Measurements from ENCODE around the gene SWAP70.
"Not testable (repeated sequence)": the region's sequence is repeated elsewhere in the genome, so short reads cannot be mapped to it uniquely, and the experiment has no call there.

The SWAP70 gene

DNA sequence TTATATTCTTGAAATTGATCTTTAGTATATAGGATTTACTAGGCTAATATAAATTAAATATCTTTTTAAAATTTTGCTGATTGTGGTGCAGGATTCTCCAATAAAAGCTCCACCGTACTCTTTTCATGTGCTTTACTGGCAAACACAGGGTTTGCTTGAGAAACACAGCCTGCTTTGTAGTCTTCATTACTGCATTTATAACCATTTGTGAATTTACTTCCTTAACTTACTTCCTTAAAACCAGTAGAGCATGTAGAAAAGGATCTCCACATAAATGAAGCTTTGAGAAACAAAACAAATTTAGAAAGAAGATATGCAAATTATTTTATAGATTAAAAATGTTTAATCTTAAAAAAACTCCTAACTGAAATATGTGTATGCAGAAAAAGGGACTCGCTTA, 28.8 kb downstream of the SWAP70 start:
- no peak for DNase-seq (ENCODE audit: low read depth)

DNA sequence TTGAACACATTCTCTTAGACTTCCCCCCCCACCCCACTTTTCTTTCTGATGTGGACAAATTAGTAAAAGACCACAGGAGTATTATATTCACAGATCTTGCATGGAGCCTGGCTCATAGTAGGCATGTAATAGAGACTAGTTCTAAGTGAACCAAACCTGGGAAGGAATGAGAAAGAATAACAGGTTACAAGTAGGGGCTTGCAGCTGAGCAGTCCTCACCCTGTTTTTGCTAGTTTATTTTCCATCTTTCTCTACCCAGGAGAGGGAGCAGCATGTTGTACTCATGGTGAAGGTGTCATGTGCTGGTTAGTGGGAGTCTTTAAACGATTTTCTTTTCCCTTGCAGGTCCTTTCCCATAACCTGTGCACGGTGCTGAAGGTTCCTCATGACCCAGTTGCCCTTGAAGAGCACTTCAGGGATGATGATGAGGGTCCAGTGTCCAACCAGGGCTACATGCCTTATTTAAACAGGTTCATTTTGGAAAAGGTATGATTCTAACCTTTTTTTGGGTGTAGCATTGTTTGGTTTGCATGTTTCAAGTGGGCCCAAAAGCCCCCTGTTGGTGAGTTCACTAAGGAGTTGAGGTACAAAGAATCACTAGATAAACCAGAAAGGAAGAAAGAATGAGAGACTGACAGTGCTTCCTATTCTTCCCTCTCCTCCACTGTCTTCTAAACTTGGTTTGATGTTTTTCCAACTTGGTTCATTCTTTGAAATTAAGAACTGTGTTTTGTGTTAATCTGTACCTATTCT, 30.1 kb downstream of the SWAP70 start:
- DNase-seq (ENCODE audit: low read depth): no peak

DNA sequence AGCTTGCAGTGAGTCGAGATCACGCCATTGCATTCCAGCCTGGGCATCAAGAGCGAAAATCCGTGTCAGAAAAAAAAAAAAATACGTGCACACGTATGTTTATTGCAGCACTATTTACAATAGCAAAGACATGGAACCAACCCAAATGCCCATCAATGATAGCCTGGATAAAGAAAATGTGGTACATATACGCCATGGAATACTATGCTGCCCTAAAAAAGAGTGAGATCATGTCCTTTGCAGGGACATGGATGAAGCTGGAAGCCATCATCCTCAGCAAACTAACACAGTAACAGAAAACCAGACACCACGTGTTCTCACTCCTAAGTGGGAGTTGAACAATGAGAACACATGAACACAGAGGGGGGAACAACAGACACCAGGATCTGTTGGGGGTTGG, 31.4 kb downstream of the SWAP70 start:
- not testable (repeated sequence) for DNase-seq (ENCODE audit: low read depth)

DNA sequence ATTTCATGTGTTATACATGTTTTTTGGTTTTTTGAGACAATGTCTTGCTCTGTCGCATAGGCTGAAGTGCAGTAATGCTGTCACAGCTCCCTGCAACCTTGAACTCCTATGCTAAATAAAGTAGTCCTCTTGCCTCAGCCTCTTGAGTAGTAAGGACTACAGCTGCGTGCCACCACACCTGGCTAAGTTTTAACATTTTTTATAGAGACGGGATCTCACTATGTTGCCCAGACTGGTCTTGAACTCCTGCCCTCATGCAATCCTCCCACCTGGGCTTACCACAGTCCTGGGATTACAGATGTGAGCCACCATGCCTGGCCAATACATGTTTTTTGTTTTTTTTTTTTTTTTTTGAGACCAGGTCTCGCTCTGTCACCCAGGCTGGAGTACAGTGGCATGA, 33.9 kb downstream of the SWAP70 start:
- DNase-seq (ENCODE audit: low read depth): no peak

DNA sequence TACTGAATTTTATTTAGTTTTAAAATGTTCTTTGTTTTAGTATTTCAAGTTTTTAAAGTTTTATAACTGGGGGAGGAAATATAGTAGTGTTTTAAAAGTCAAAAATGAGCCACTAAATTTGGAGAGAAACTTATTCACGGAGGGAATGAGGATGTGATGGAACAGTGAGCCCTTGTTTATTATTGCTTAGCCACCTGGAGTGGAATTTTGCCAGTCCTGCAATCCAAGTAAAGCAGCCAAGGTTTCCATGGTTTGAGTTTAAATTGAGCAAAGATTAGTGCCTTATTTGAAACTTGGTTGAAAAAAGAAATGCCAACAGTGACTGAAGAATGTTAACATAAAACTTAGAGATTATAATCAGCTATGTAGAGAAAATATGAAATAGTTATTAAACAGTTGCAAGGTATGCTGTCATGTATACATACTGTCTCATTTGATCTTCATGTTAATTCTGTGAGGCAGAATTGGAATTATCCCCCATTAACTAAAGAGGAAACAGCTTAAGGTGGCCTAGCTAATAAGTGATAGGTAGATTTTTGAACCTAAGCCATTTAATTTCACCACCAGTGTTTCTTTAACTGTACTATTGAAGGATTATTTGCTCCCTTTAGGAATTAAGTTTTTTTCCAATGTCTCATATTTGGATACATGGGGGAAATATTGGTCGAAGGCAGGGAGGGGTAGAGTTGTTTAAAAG, 36.4 kb downstream of the SWAP70 start:
- no peak for DNase-seq (ENCODE audit: low read depth)

DNA sequence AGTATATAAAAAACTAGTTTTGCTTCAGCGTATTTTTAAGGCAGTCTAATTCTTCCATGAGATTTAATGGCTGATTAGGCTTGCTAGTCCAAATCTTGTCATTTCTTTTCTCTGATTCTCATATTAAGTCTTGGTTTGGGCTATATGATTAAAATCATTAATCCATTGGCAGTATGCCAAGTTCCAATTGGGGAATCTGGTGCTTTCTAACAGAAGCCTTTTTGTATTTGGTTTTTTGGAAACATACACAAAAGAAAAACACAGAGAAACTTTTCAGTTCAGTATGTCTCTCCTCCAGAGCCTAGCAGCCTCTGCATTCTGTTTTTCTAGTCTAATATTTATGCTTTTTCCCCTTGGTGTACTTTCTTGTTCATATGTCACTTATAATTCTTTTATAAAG, 37.9 kb downstream of the SWAP70 start:
- DNase-seq (ENCODE audit: low read depth): no peak

DNA sequence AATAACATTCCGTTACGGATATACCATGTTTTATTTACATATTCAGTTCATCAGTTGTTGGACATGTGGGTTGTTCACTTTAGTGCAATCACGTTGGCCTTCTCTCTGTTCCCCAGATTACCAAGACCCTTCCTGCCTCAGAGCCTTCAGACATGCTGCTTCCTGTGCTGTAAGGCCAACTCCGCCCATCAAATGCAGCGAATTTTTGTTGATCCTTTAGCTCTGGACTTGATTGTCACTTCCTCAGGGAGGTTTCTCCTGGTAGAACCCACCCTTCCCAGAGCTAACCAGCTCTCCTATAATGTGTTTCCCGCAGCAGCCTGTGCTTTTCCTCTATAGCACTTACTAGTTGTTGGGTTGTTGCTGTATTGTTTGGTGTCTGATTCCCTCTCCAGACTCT, 39.4 kb downstream of the SWAP70 start:
- DNase-seq (ENCODE audit: low read depth): no peak

DNA sequence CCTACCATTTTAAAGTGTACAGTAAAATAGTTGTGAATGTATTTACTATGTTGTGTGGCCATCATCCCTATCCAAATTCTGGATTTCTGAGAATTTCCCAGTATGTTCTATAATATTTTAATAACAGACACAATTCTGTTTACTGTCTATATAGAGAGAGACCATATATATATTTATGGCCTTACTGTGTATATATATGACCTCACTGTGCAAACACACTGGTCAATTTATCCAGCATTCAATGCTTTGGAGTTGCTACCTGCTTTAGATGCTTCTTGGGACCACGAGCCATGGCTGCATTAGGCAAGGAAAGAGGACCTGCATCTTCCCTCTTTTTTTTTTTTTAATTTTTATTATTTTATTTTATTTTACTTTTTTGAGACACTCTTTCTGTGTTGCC, 40.2 kb downstream of the SWAP70 start:
- DNase-seq (ENCODE audit: low read depth): no peak

DNA sequence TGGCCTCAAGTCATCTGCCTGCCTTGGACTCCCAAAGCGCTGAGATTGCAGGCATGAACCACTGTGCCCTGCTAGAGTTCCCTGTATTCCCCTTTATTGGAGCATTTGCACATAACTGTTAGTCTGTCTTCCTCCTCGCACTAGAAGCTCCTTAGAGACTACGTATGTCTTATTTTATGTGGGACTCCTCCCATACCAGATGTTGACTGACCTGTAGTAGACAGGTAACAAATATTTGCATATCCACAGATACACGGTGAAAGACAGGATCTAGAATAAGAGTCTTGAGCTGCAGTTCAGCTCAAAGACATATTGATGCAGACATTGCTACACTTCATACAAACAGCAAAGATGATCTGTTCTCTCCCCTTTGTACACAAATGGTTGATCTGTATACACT, 40.7 kb downstream of the SWAP70 start:
- DNase-seq (ENCODE audit: low read depth): no peak

DNA sequence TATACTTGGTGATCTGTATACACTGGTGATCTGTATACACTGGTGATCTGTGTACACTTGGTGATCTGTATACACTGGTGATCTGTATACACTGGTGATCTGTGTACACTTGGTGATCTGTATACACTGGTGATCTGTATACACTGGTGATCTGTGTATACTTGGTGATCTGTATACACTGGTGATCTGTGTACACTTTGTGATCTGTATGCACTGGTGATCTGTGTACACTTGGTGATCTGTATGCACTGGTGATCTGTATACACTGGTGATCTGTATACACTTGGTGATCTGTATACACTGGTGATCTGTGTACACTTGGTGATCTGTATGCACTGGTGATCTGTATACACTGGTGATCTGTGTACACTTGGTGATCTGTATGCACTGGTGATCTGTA, 41.5 kb downstream of the SWAP70 start:
- DNase-seq (ENCODE audit: low read depth): not testable (repeated sequence)

DNA sequence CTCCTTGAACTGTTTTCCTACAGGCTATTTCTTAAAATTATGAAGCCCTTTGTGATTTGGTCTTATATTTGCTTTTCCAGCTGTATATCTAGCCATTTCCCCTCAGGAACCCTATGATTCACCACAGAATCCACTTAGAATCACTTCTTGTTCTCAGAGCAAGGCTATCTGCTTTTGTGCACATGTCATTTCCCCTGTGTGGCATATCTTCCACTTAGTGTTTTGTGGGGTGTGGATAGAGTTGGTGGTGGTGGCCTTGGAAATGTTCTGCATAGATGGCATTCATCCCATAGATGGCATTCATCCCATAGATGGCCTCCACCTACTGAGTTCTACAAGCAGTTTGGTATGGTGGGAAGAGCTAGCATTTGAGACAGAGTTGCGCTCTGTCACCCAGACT, 44.7 kb downstream of the SWAP70 start:
- no peak for DNase-seq (ENCODE audit: low read depth)

DNA sequence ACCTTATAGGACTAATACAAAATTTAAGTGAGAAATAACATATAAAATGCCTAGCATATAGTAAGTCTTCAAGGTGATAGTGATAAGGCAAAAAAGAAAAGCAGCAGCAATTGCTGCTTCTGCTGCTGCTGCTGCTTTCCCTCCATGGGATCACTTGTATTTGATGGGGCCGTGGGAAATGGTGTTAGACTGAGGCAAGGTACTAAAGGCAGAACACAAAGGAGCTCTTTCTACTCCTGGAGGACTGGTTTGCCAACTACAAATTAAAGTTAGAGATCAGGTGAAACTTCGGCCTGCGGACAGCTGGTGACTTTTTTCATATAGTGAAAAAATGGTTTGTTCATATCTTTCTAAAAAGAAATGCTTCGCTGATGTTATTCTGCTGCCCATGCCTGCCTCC, 46.3 kb downstream of the SWAP70 start:
- DNase-seq (ENCODE audit: low read depth): no peak

DNA sequence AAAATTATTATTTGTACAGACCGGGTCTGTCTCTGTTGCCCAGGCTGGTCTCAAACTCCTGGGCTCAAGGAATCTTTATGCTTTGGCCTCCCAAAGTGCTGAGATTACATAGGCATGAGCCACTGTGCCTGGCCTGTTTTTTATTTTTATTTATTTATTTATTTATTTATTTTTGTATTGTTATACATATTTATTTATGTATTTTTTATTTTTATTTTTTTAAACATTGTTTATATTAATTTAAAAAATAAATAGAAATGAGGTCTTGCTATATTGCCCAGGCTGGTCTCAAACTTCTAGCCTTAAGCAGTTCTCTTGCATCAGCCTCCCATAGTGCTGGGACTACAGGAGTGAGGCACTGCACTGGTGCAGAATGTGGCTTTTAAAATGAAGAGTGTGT, 47.0 kb downstream of the SWAP70 start:
- DNase-seq (ENCODE audit: low read depth): no peak

DNA sequence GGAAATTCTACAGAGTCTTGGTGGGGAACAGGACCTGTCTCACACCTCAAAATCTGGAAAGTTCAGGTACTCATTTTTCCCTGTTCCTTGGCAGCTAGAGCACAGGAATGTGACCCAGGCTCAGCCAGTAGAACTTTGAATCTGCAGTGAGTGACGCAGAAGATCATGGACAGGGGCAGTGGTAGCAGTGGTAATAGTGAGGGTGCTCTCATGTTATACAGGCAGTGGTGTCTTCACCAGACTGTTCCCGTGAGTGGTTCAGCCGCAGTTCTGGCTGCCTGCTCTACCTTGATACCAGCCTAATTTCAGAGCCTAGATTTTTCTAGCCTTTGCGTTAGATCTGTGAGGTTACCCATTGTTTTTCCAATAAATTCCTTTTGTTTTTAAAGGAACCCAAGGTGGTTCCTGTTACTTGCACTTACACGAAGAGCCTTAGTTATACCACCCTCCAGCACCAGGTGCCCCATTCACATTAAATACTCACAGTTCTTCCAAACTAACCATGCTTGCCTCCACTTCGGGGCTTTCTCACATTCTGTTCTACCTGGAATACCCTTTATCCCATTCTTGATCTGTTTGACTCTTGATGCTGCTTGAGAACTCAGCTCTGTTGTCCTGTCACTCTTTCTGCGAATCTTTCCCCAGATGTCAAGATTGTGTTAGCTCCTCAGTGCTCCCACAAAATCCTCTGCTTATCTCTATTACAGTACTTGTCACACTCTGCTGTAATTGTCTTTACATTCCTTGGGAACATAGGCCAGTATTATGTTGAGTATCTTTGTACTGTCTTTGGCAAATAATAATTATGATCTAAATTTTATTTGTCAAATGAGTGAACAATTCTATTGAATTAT, 47.8 kb downstream of the SWAP70 start:
- DNase-seq (ENCODE audit: low read depth): no peak

DNA sequence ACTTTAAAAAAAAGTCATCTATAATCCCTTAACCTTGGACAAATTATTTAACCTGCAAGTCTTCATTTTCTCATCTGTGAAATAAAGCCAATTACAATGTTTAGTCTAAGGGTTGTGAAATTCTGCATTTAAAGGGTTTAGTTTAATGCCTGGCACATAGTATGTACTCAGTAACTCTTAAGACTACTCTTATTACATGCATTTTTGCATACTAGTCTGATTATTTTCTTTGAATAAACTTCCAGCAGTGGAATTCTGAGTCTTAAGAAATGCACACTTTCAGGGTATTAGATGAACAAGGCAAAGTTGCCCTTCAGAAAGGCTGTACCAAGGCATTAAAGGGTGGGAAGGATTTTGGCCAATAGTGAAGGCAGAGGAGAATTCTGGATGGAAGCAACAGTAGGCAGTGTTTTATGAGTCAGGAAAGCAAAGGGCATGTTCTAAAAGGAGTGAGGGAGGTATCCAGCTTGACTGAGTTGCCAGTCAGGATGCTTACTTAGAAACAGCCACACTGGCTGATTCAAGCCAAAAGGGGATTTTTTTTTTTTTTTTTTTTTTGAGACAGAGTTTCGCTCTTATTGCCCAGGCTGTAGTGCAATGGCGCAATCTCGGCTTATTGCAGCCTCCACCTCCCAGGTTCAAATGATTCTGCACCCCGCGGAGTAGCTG, 50.5 kb downstream of the SWAP70 start:
- no peak for DNase-seq (ENCODE audit: low read depth)

DNA sequence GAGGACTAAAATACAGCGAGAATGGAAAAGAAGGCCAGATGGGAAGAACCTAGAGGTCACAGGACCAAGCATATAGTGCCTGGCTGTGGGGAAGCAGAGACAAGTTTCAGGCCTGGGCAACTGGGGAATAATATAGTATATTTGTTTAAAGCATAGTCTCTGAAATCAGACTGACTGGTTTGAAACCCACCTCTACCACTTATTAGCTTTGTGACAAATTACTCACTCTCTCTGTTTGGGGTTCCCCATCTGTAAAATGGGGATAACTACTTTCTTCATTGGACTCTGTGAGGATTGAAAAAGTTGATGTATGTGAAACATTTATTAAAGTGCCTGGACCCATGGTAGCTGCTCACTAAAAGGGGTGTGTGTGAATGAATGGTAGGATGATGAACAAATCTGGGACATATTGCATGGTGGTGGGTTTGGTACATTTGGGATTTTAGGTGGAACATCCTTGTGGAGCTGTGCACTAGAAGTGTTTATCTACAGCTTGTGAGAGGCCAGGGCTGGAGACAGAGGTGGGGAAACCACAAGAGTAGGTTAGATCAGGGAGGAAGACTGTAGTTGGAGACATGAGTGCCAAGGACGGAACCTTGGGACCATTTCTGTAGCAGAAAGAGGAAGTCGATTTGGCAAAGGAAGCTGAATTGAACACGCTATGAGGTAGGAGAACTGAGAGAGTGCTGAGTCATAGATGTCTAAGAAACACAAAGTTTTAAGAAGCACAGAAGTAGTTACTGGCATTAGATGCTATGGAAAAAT, 52.6 kb downstream of the SWAP70 start:
- DNase-seq (ENCODE audit: low read depth): no peak

DNA sequence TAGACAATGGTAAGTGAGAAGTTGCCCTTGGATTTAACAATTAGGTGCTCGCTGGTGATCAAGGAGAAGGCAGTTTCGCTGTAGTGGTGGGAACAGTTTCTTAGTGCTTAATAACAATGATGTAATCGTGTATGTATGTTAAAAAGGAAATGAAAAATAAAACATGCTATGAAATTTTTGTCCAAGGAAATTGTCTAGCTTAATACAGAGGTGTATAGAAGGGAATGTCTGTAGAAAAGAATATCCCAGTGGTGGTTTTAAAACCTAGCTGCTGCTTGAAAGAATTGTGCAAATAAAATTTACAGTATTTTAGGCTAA, 53.1 kb downstream of the SWAP70 start:
- DNase-seq (ENCODE audit: low read depth): no peak

DNA sequence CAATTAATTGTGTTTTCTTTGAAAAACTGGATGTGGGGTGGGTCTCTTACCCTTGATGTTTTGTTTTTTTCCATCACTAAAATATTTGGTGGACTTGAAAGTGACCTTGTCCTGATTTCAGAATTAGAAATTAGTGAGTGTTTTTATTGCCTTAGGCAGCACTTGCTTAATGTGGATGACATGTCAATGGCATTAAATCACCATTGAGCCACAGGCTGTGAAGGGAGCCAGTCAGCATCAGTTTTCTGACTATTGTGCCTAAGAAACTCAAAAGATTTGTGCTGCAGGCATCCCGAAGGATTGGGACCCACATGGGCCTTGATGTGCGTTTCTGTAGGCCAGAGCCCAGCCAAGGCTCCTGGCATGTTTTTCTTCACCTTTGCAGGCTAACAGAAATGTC, 53.8 kb downstream of the SWAP70 start:
- no peak for DNase-seq (ENCODE audit: low read depth)

DNA sequence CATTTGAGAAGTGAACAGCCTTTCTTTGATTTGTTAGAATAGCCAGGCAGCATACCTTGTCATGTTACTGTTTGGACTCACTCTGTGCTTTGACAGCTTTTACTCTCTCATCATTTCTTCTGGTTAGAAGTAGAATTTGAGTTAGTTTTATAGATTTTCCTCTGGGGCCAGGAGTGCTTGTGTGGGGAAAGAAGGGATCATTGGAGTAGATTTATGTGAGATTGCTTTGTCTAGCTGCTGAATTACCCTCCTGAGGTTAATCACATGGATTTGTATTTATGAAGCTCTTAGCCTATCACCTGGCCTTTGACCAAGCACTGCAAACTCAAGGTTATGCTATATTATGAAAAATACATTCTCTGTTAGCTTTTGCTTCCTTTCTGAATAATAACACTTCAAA, 54.3 kb downstream of the SWAP70 start:
- DNase-seq (ENCODE audit: low read depth): no peak

DNA sequence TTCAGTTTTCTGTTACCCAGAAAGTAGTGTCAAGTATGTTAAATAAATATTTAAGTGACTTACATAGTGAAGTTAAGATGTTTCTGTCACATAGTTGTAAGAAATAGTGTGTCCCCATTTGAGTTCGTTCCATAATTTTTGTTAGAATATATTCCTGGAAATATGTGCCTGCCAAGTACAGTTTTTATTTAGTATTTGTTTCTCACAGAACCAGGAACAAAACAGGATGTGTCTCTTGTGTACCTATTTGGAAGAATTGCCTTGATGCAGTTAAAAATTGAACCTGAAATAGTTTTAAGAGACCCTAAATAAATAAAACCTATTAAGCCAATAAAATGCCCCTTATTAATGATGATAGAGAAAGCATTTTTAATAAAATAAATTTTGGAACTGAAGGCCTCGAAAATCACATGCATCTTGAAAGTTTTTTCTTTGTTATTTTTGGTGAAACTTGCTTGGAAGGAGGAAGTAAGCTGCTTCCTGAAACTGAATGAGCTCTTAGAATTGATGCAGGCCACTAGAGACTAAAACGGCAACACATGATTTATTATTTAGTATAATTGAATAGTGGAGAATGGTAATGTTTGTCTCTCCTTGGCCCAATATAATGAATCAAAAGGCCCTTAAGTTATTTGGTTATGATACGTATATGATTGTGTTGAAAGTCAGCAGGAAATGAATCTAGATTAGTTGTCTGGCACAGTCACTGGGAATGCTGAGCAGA, 55.9 kb downstream of the SWAP70 start:
- no peak for DNase-seq (ENCODE audit: low read depth)

DNA sequence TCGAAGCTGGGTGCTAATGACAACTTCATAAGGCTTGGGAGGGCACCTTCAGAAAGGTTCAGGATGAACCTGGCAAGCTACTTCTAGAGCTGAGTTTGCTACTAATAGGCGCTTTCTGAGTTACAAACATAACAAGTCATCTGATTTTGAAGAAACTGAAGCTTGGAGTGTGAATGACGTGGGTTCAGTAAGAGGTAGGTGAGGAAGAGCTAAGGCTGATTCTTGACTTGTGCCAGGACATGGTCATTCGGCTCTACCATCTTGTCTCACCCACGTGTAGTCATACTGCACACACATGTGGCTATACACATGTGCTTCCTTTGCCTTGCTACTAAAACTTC, 56.4 kb downstream of the SWAP70 start:
- no peak for DNase-seq (ENCODE audit: low read depth)
